Keratinocyte (primary cell): ENCODE results near the gene ACTR3C.

ENCODE experiments used
- EZH2 ChIP-seq: IDR thresholded peaks from one replicate; pipeline ENCODE4 v1.6.1; 2012; ENCODE audit warnings: inconsistent platforms, mild to moderate bottlenecking, low read length, moderate library complexity
- TF ChIP-seq, protein P1 (sequence below), 3 experiments: IDR thresholded peaks in 1 of 3; conservative IDR thresholded peaks in 1 of 3; optimal IDR thresholded peaks in 1 of 3; 2 replicates in 2 of 3; 3 replicates in 1 of 3; pipeline versions ENCODE3 to v1.5.1; 2011; ENCODE audit warnings: low read length in 3 of 3, mild to moderate bottlenecking in 3 of 3, moderate library complexity in 2 of 3, control low read depth in 1 of 3, inconsistent platforms in 1 of 3; ENCODE audit not compliant: insufficient read depth in 2 of 3; ENCODE audit errors: extremely low read depth in 1 of 3

DNA sequence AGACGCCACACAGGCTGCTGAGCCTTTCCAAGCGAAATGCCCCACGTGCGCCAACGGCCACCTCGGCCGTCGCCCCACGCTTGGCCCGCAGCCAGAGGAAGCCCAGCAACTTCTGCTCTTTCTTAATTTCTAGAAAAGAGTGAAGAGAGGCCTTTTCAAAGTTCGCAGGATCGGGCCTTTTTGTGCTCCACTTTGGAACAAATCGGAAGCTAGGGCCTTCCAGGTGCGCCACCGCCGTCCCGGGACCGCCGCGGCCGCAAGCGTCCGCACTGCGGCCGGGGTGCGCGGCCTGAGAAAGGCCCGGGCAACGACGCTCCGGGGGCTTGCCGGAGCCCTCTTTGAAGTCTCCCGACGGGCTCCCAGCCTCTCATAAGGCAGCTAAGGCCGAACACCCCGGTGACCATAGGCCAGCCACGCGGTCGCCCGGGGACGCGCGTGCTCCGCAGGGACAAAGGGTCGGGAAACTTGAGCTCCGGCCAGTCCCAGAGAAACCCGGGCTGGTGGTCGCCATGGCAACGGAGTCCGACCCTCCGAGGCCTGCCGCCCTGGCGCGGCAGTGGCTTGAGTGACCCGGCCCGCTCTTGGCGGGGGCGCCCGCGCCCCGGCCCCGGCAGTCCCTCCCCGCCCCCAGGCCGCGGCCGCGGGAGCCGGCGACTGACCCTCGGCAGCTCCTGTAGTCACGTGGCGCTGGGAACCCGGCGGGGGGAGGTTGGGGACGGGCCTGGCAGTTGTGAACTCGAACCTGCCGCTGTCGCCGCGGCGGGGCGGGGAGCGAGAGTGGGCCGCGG lies 44.9 kb upstream of the ACTR3C start, which contains the start of gene REPIN1:
- TF ChIP-seq, protein P1, sequence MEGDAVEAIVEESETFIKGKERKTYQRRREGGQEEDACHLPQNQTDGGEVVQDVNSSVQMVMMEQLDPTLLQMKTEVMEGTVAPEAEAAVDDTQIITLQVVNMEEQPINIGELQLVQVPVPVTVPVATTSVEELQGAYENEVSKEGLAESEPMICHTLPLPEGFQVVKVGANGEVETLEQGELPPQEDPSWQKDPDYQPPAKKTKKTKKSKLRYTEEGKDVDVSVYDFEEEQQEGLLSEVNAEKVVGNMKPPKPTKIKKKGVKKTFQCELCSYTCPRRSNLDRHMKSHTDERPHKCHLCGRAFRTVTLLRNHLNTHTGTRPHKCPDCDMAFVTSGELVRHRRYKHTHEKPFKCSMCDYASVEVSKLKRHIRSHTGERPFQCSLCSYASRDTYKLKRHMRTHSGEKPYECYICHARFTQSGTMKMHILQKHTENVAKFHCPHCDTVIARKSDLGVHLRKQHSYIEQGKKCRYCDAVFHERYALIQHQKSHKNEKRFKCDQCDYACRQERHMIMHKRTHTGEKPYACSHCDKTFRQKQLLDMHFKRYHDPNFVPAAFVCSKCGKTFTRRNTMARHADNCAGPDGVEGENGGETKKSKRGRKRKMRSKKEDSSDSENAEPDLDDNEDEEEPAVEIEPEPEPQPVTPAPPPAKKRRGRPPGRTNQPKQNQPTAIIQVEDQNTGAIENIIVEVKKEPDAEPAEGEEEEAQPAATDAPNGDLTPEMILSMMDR (optimal IDR thresholded peaks at IDR 0.05 in 1 of 3, IDR thresholded peaks at IDR 0.05 in 1 of 3, conservative IDR thresholded peaks at IDR 0.05 in 1 of 3; ENCODE audit: extremely low read depth in 1 of 3, insufficient read depth in 2 of 3, low read length in 3 of 3), result no peak
- TF ChIP-seq EZH2, result no peak
